H1 (cell line): ENCODE measurements around the gene WDFY1. TPM values are rescaled to one million over a fixed set of nuclear protein-coding genes. Genes with fewer than 3 reads are reported as not detected.

Experiments used
- polyA plus RNA-seq, 7 experiments: library from polyadenylated mRNA; depleted of rRNA in 3 of 7; stranded (reverse) in 5 of 7; unstranded in 2 of 7; fragments of >200 nt in 5 of 7; fragments of 200-250 nt in 2 of 7; gene quantifications; 1 replicate in 5 of 7; 2 replicates in 1 of 7; 4 replicates in 1 of 7; pipeline versions ENCODE4 v1.2.1 to v1.2.3, GENCODE V29; 2011 to 2013; ENCODE audit warnings: missing spikeins in 2 of 7, mixed read lengths in 2 of 7
- total RNA-seq: library from RNA; stranded (reverse); fragmentation: NEBNext Ultra II Directional; extraction: Animal tissue kit (Norgen Biotek cat#: 25700); gene quantifications from 2 replicates; pipeline ENCODE4 v1.2.1, GENCODE V29; 2021

WDFY1 gene
- total and polyA plus RNA-seq, 2 of the 8 experiments (the other 6 are each of a cell fraction or from before 2014, with no cell fraction given) = 68.4 to 94.7 TPM

Other genes starting within 250 kb of the WDFY1 start
- 19.7 and 20.2 TPM in 2 replicates for gene AP1S3, start 107.8 kb downstream of the WDFY1 start, total RNA-seq
- gene AP1S3, start 107.8 kb downstream of the WDFY1 start, polyA plus RNA-seq (2011; rRNA removed) = 2.9 and 3.9 TPM in 2 replicates
- 50.4 and 53.2 TPM in 2 replicates for gene MRPL44, start 12.1 kb upstream of the WDFY1 start, total RNA-seq
- gene MRPL44, start 12.1 kb upstream of the WDFY1 start, polyA plus RNA-seq (2011; rRNA removed) = 27.2 and 32.0 TPM in 2 replicates
- gene SERPINE2, start 94.0 kb upstream of the WDFY1 start, total RNA-seq = 76.0 and 76.4 TPM in 2 replicates
- 26.2 and 26.5 TPM in 2 replicates for gene SERPINE2, start 94.0 kb upstream of the WDFY1 start, polyA plus RNA-seq (2011; rRNA removed)